Liver (tissue), 9 donors: Measurements from ENCODE around the gene BGLAP. TPM values are rescaled to one million over a fixed set of nuclear protein-coding genes. Genes with fewer than 3 reads are reported as not detected.

Source experiments
- DNase-seq: peaks from one replicate; pipeline ENCODE4 v3.0.0-alpha.2; 2017; ENCODE audit warnings: low spot score
- H3K27ac ChIP-seq, 2 donors: one replicate each; pipeline ENCODE4 v1.7.0; 2013; ENCODE audit warnings: inconsistent platforms in 2 of 2, low read length in 2 of 2, control low read depth in 1 of 2, low read depth in 1 of 2, mild to moderate bottlenecking in 1 of 2
- H3K27me3 ChIP-seq, 4 donors: one replicate each; pipeline versions ENCODE4 v1.6.1 to v1.7.0; 2013; ENCODE audit warnings: low read length in 3 of 4, inconsistent platforms in 1 of 4, mild to moderate bottlenecking in 1 of 4, moderate library complexity in 1 of 4; ENCODE audit not compliant: control insufficient read depth in 4 of 4, insufficient read depth in 4 of 4
- H3K36me3 ChIP-seq, 4 donors: one replicate each; pipeline versions ENCODE4 v1.6.1 to v1.7.0; 2013; ENCODE audit warnings: low read length in 3 of 4, mild to moderate bottlenecking in 3 of 4, low read depth in 1 of 4, moderate library complexity in 1 of 4; ENCODE audit not compliant: control insufficient read depth in 4 of 4, insufficient read depth in 3 of 4
- H3K4me1 ChIP-seq, 4 donors: one replicate each; pipeline versions ENCODE4 v1.6.1 to v1.7.0; 2013; ENCODE audit warnings: low read length in 3 of 4, mild to moderate bottlenecking in 3 of 4, moderate library complexity in 1 of 4; ENCODE audit not compliant: control insufficient read depth in 4 of 4, insufficient read depth in 4 of 4
- H3K4me3 ChIP-seq, 3 donors: one replicate each; pipeline versions ENCODE4 v1.6.1 to v1.7.0; 2013; ENCODE audit warnings: low read length in 3 of 3, control low read depth in 1 of 3, low read depth in 1 of 3, mild to moderate bottlenecking in 1 of 3
- H3K9ac ChIP-seq, 2 donors: one replicate each; pipeline ENCODE4 v1.7.0; 2013; ENCODE audit warnings: low read length in 2 of 2, mild to moderate bottlenecking in 2 of 2, moderate library complexity in 2 of 2, control low read depth in 1 of 2, low read depth in 1 of 2
- H3K9me3 ChIP-seq, 4 donors: one replicate each; pipeline versions ENCODE4 v1.6.1 to v1.7.0; 2013; ENCODE audit warnings: low read length in 3 of 4; ENCODE audit not compliant: control insufficient read depth in 4 of 4
- ATF3 ChIP-seq: IDR thresholded peaks from 2 replicates; pipeline ENCODE4 v1.6.1; 2016; ENCODE audit warnings: antibody characterized with exemption
- CTCF ChIP-seq: fragments of 150-350 bp; IDR thresholded peaks from 2 replicates; pipeline ENCODE4 v1.5.1; 2017; ENCODE audit warnings: improper control_type of control experiment, low read depth, low read length; ENCODE audit not compliant: missing input control
- EGR1 ChIP-seq, 2 donors: IDR thresholded peaks; 2 replicates each; pipeline ENCODE4 v1.6.1; 2016 to 2018; ENCODE audit warnings: antibody characterized with exemption in 2 of 2, low read depth in 2 of 2
- FOXA1 ChIP-seq: IDR thresholded peaks from 2 replicates; pipeline ENCODE4 v1.6.1; 2016; ENCODE audit warnings: antibody characterized with exemption
- FOXA2 ChIP-seq: IDR thresholded peaks from 2 replicates; pipeline ENCODE4 v1.6.1; 2016; ENCODE audit warnings: antibody characterized with exemption
- GABPA ChIP-seq, 2 donors: IDR thresholded peaks in 1 of 2; conservative IDR thresholded peaks in 1 of 2; 2 replicates each; pipeline ENCODE4 v1.6.1; 2016; ENCODE audit warnings: antibody characterized with exemption in 2 of 2, mild to moderate bottlenecking in 1 of 2, moderate library complexity in 1 of 2
- HNF4A ChIP-seq, 2 donors: conservative IDR thresholded peaks; 2 replicates each; pipeline ENCODE4 v1.6.1; 2016; ENCODE audit warnings: antibody characterized with exemption in 2 of 2, mild to moderate bottlenecking in 2 of 2
- HNF4G ChIP-seq: IDR thresholded peaks from 2 replicates; pipeline ENCODE4 v1.6.1; 2016; ENCODE audit warnings: antibody characterized with exemption
- JUND ChIP-seq, 2 donors: IDR thresholded peaks; 2 replicates each; pipeline ENCODE4 v1.6.1; 2016; ENCODE audit warnings: antibody characterized with exemption in 2 of 2
- MAX ChIP-seq: IDR thresholded peaks from 2 replicates; pipeline ENCODE4 v1.6.1; 2016; ENCODE audit warnings: antibody characterized with exemption
- NR2F2 ChIP-seq: IDR thresholded peaks from 2 replicates; pipeline ENCODE4 v1.6.1; 2016; ENCODE audit warnings: antibody characterized with exemption
- RAD21 ChIP-seq, 2 donors: IDR thresholded peaks; 2 replicates each; pipeline ENCODE4 v1.6.1; 2016; ENCODE audit warnings: antibody characterized with exemption in 2 of 2, mild to moderate bottlenecking in 2 of 2
- REST ChIP-seq: IDR thresholded peaks from 2 replicates; pipeline ENCODE4 v1.6.1; 2016; ENCODE audit warnings: antibody characterized with exemption, mild to moderate bottlenecking
- RXRA ChIP-seq, 2 donors: IDR thresholded peaks; 2 replicates each; pipeline ENCODE4 v1.6.1; 2017 to 2018; ENCODE audit warnings: antibody characterized with exemption in 2 of 2, mild to moderate bottlenecking in 1 of 2
- SP1 ChIP-seq: IDR thresholded peaks from 2 replicates; pipeline ENCODE4 v1.6.1; 2018; ENCODE audit warnings: antibody characterized with exemption, mild to moderate bottlenecking
- TAF1 ChIP-seq: conservative IDR thresholded peaks from 2 replicates; pipeline ENCODE4 v1.6.1; 2016; ENCODE audit warnings: antibody characterized with exemption, mild to moderate bottlenecking
- YY1 ChIP-seq: IDR thresholded peaks from 2 replicates; pipeline ENCODE4 v1.6.1; 2016; ENCODE audit warnings: antibody characterized with exemption, mild to moderate bottlenecking
- ZBTB33 ChIP-seq: IDR thresholded peaks from 2 replicates; pipeline ENCODE4 v1.6.1; 2016; ENCODE audit warnings: antibody characterized with exemption
- WGBS: extraction: QIAGEN DNeasy Blood & Tissue Kit; methylation state at CpG from one replicate; pipeline ENCODE4 v1.1.7; 2013; 5-methylcytosine and 5-hydroxymethylcytosine counted together
- polyA plus RNA-seq, 2 donors: library from polyadenylated mRNA; stranded (reverse) in 1 of 2; unstranded in 1 of 2; fragments of 200-250 nt in 1 of 2; fragments of >200 nt in 1 of 2; fragmentation: Nextera tagmentation in 1 of 2; extraction: Ambion mirVana in 1 of 2; gene quantifications; one replicate each; pipeline versions ENCODE4 v1.2.1 to v1.2.3, GENCODE V29; 2013 to 2015
- total RNA-seq, 2 donors: library from RNA; depleted of rRNA; stranded (reverse); fragments of >200 nt; gene quantifications; one replicate each; pipeline ENCODE4 v1.2.3, GENCODE V29; 2014
- donor health status: healthy.
- donor health status: healthy.
- donor health status: healthy.
- donor health status: healthy.
- donor health status: healthy.

The BGLAP gene
- total and polyA plus RNA-seq, 4 donors = 0.06 to 0.75 (median 0.28) TPM; not detected in 1

GRCh38 chr1:156196445-156196844, 45.5 kb upstream of the BGLAP start:
- no peak for TF ChIP-seq JUND (IDR thresholded peaks at IDR 0.05)
- TF ChIP-seq SP1 = peak; percentile 60
- TF ChIP-seq HNF4A (conservative IDR thresholded peaks at IDR 0.05) = peak; percentile 77 to 85
- TF ChIP-seq FOXA2 = peak; percentile 25
- peak; percentile 94 for TF ChIP-seq YY1
- peak; percentile 26 for TF ChIP-seq ZBTB33
- TF ChIP-seq NR2F2 = peak; percentile 8
- TF ChIP-seq HNF4G = no peak
- no peak for TF ChIP-seq TAF1
- no peak for TF ChIP-seq FOXA1
- TF ChIP-seq EGR1 (IDR thresholded peaks at IDR 0.05; ENCODE audit: low read depth in 2 of 2) = no peak
- TF ChIP-seq MAX = peak; percentile 62
- peak; percentile 71 to 81 for TF ChIP-seq RXRA (IDR thresholded peaks at IDR 0.05)
- peak; percentile 8 to 34 for TF ChIP-seq RAD21 (IDR thresholded peaks at IDR 0.05)
- TF ChIP-seq REST = no peak
- no peak for TF ChIP-seq CTCF
- peak in 1 of 2 donors; percentile 33 for TF ChIP-seq GABPA (IDR thresholded peaks at IDR 0.05 in 1 of 2, conservative IDR thresholded peaks at IDR 0.05 in 1 of 2)
- TF ChIP-seq ATF3 = no peak
- Histone ChIP-seq H3K4me3 (no peak overlapping the region), H3K9me3 (no peaks in the 10 kb centered on the region), H3K27me3 (no peaks in the 10 kb centered on the region), H3K4me1 (peaks cover 13 to 63% (median 53%) of the 10 kb centered on the region in 4 donors), H3K27ac (peak overlapping the region; percentile 73 to 76), H3K36me3 (peaks cover 0 to 17% (median 9%) of the 10 kb centered on the region in 4 donors), H3K9ac (peak overlapping the region; percentile 11 to 40)
- no peak for DNase-seq
- 53% methylated on average over 2 of the region's 2 CpGs for WGBS
